CD4-positive, alpha-beta T cell (primary cell): ENCODE results near the gene REN. TPM values are rescaled to one million over a fixed set of nuclear protein-coding genes. Genes with fewer than 3 reads are reported as not detected.

ENCODE experiments used
- ATAC-seq: fragments of 200-7000 bp; cut with Tn5 transposase; one replicate; pipeline ENCODE4 v1.10.0; 2022; ENCODE audit warnings: mild to moderate bottlenecking; ENCODE audit not compliant: poor library complexity
- CTCF ChIA-PET: fragments of 350-600 bp; sonication (Branson Sonifier 250); formaldehyde crosslinking; loops from one replicate; lab custom pipeline; 2021; ENCODE audit warnings: antibody characterized with exemption, inconsistent platforms; lab: Charles Lee
- POLR2A ChIA-PET: fragments of 350-600 bp; sonication (Branson Sonifier 250); formaldehyde crosslinking; loops from one replicate; lab custom pipeline; 2021; ENCODE audit warnings: antibody characterized with exemption, inconsistent platforms; lab: Charles Lee
- DNase-seq, 14 experiments: peaks; one replicate each; pipeline ENCODE4 v3.0.0-alpha.2; 2013 to 2020; ENCODE audit warnings: mixed read lengths in 2 of 14
- H3K27ac ChIP-seq, 2 donors: one replicate each; pipeline versions ENCODE4 v1.5.1 to v1.7.0; 2013; ENCODE audit warnings: low read length in 2 of 2, low read depth in 1 of 2, mild to moderate bottlenecking in 1 of 2
- H3K27me3 ChIP-seq, 2 experiments: 1 replicate in 1 of 2; 2 replicates in 1 of 2; pipeline versions ENCODE4 v1.6.1 to v1.7.0; 2013; ENCODE audit warnings: low read length in 2 of 2, control low read depth in 1 of 2, mild to moderate bottlenecking in 1 of 2, moderate library complexity in 1 of 2; ENCODE audit not compliant: insufficient read depth in 2 of 2, control insufficient read depth in 1 of 2
- H3K36me3 ChIP-seq: one replicate; pipeline ENCODE4 v1.6.1; 2013; ENCODE audit warnings: low read length, control low read depth; ENCODE audit not compliant: insufficient read depth
- H3K4me1 ChIP-seq: one replicate; pipeline ENCODE4 v1.6.1; 2013; ENCODE audit warnings: low read length, control low read depth; ENCODE audit not compliant: insufficient read depth
- H3K4me3 ChIP-seq: one replicate; pipeline ENCODE4 v1.5.1; 2013; ENCODE audit warnings: mild to moderate bottlenecking, low read length, moderate library complexity
- H3K9me3 ChIP-seq, 2 experiments: 1 replicate in 1 of 2; 2 replicates in 1 of 2; pipeline versions ENCODE4 v1.6.1 to v1.7.0; 2013; ENCODE audit warnings: low read length in 2 of 2, mild to moderate bottlenecking in 2 of 2, control low read depth in 1 of 2, moderate library complexity in 1 of 2; ENCODE audit not compliant: control insufficient read depth in 1 of 2, insufficient read depth in 1 of 2
- H3K27ac Mint-ChIP-seq: one replicate; pipeline ENCODE4 v1.8.0; 2020; ENCODE audit warnings: mixed read lengths
- H3K27me3 Mint-ChIP-seq: one replicate; pipeline ENCODE4 v1.8.0; 2021; ENCODE audit warnings: mixed read lengths
- H3K36me3 Mint-ChIP-seq: one replicate; pipeline ENCODE4 v1.8.0; 2021; ENCODE audit warnings: low read depth, mixed read lengths
- H3K4me1 Mint-ChIP-seq: one replicate; pipeline ENCODE4 v1.8.0; 2021; ENCODE audit warnings: low read depth, mixed read lengths
- H3K4me3 Mint-ChIP-seq: one replicate; pipeline ENCODE4 v1.8.0; 2020; ENCODE audit warnings: mild to moderate bottlenecking, mixed read lengths
- H3K9me3 Mint-ChIP-seq: one replicate; pipeline ENCODE4 v1.8.0; 2020; ENCODE audit warnings: mixed read lengths
- CTCF ChIP-seq: fragments of 200-600 bp; IDR thresholded peaks from one replicate; pipeline ENCODE4 v1.8.0; 2022; ENCODE audit warnings: antibody characterized with exemption, mild to moderate bottlenecking
- intact Hi-C, 2 experiments: fragments of 100-400 bp; cut with DNase I in 1 of 2; cut with micrococcal nuclease in 1 of 2; formaldehyde crosslinking; loops; one replicate each; pipeline versions ENCODE4 v1.15.1 to v1.9.0; 2023 to 2025; cut with DNase I, micrococcal nuclease
- total RNA-seq, 174 experiments: library from RNA in 2 of 174; stranded (reverse) in 2 of 174; gene quantifications; one replicate each; pipeline ENCODE4 v1.2.3 and lab custom pipeline; 2021 to 2026

The REN gene
- total RNA-seq, 2 experiments from 2014 or later, result not detected

GRCh38 chr1:204151552-204152309 is 14.4 kb downstream of the REN start, which contains the start of gene ETNK2:
Gene ETNK2, minus strand, starts transcription at chr1:204152044. Its CDS starts 192 bp downstream, at chr1:204151852.
- H3K27ac Mint-ChIP-seq, result peak within 1 kb of the TSS; percentile 49
- peaks cover 11% of the 10 kb centered on the region for H3K4me1 Mint-ChIP-seq
- Histone ChIP-seq H3K4me1 (peaks cover 18% of the 10 kb centered on the region), H3K36me3 (no peaks in the 10 kb centered on the region), H3K27me3 (peaks cover 0 to 7% of the 10 kb centered on the region in 2 experiments), H3K9me3 (no peaks in the 10 kb centered on the region), H3K27ac (no peak within 1 kb of the TSS), H3K4me3 (peak within 1 kb of the TSS; percentile 65)
- DNase-seq (peak; percentile 22 to 81 (median 48)), ATAC-seq (peak; percentile 86)
- H3K4me3 Mint-ChIP-seq, result peak within 1 kb of the TSS; percentile 81
- intact Hi-C loops, result loop anchor here in 1 of 2 experiments (10.0 kb wide), 1 partner anchor 653 kb away; no protein-coding TSS in a partner anchor
- peaks cover 6% of the 10 kb centered on the region for H3K27me3 Mint-ChIP-seq
- ChIA-PET POLR2A (interaction anchor here (0.7 to 1.2 kb wide), 4 partner anchors 14 to 387 kb away, joined by 3 read pairs; partner anchors contain the start of gene LAX1), CTCF (interaction anchor here (1.3 to 2.6 kb wide), 2 partner anchors 11 to 23 kb away, joined by 3 to 6 read pairs; no protein-coding TSS in a partner anchor)
- H3K9me3 Mint-ChIP-seq, result no peaks in the 10 kb centered on the region
- no peaks in the 10 kb centered on the region for H3K36me3 Mint-ChIP-seq
- TF ChIP-seq CTCF, result no peak

- H3K27me3 Mint-ChIP-seq, result peaks cover 6% of the 10 kb centered on the region
- no peaks in the 10 kb centered on the region for H3K36me3 Mint-ChIP-seq
- Histone ChIP-seq H3K4me1 (peaks cover 18% of the 10 kb centered on the region), H3K27ac (no peak overlapping the region), H3K36me3 (no peaks in the 10 kb centered on the region), H3K9me3 (no peaks in the 10 kb centered on the region), H3K27me3 (peaks cover 0 to 7% of the 10 kb centered on the region in 2 experiments), H3K4me3 (peak overlapping the region; percentile 65)
- no peaks in the 10 kb centered on the region for H3K9me3 Mint-ChIP-seq
- ChIA-PET CTCF (interaction anchor here (1.3 to 2.6 kb wide), 2 partner anchors 11 to 22 kb away, joined by 3 to 6 read pairs; no protein-coding TSS in a partner anchor), POLR2A (interaction anchor here (0.7 to 1.2 kb wide), 4 partner anchors 13 to 386 kb away, joined by 3 read pairs; partner anchors contain the start of gene LAX1)
- no peak for TF ChIP-seq CTCF
- peak overlapping the region; percentile 81 for H3K4me3 Mint-ChIP-seq
- ATAC-seq, result peak; percentile 33
- H3K4me1 Mint-ChIP-seq, result peaks cover 11% of the 10 kb centered on the region
- DNase-seq, result peak in 4 of 14 experiments; percentile 14 to 54 (median 39)
- H3K27ac Mint-ChIP-seq, result peak overlapping the region; percentile 74
- intact Hi-C loops, result loop anchor here in 1 of 2 experiments (10.0 kb wide), 1 partner anchor 654 kb away; no protein-coding TSS in a partner anchor
Measured at GRCh38 chr1:204150702-204151551, 15.2 kb downstream of the REN start.
